H1 (cell line): Measurements from ENCODE around the gene DENND4A. TPM values are rescaled to one million over a fixed set of nuclear protein-coding genes. Genes with fewer than 3 reads are reported as not detected.

ENCODE experiments used
- CTCF ChIA-PET: fragments of 300-600 bp; sonication (Branson Sonifier 250); formaldehyde crosslinking; loops from one replicate; lab custom pipeline; 2021; ENCODE audit not compliant: partially characterized antibody; lab: Charles Lee
- POLR2A ChIA-PET: fragments of 300-600 bp; sonication (Branson Sonifier 250); formaldehyde crosslinking; loops from one replicate; lab custom pipeline; 2021; ENCODE audit warnings: inconsistent platforms; ENCODE audit not compliant: partially characterized antibody; lab: Charles Lee
- DNase-seq, 2 experiments: peaks; one replicate each; pipeline versions ENCODE4 v3.0.0 to v3.0.0-alpha.2; 2010 to 2022; ENCODE audit warnings: low spot score in 2 of 2, low read depth in 1 of 2, mixed read lengths in 1 of 2
- FAIRE-seq: peaks from 2 replicates; lab custom pipeline; 2011; peaks lifted over from hg19 to GRCh38; lab: Jason Lieb, UNC
- H2AFZ ChIP-seq: 2 replicates; pipeline ENCODE4 v1.8.1; 2012; ENCODE audit warnings: low read length, inconsistent platforms
- H2AK5ac ChIP-seq: 2 replicates; pipeline ENCODE4 v1.6.1; 2013; ENCODE audit warnings: low read depth, low read length
- H2BK120ac ChIP-seq: replicated peaks from 2 replicates; pipeline ENCODE3; 2013; ENCODE audit warnings: low read depth, low read length, inconsistent platforms
- H2BK12ac ChIP-seq: 2 replicates; pipeline ENCODE4 v1.6.1; 2013; ENCODE audit warnings: low read depth, low read length
- H2BK15ac ChIP-seq: 2 replicates; pipeline ENCODE4 v1.6.1; 2013; ENCODE audit warnings: low read length
- H2BK20ac ChIP-seq: 2 replicates; pipeline ENCODE4 v1.6.1; 2013; ENCODE audit warnings: low read length
- H2BK5ac ChIP-seq: 2 replicates; pipeline ENCODE4 v1.6.1; 2013; ENCODE audit warnings: low read depth, low read length
- H3K14ac ChIP-seq: 2 replicates; pipeline ENCODE4 v1.6.1; 2013; ENCODE audit warnings: inconsistent platforms; ENCODE audit not compliant: insufficient read length
- H3K18ac ChIP-seq: 2 replicates; pipeline ENCODE4 v1.6.1; 2013; ENCODE audit warnings: low read length; ENCODE audit errors: extremely low read depth
- H3K23ac ChIP-seq: 2 replicates; pipeline ENCODE4 v1.6.1; 2013; ENCODE audit warnings: inconsistent platforms; ENCODE audit not compliant: insufficient read length
- H3K23me2 ChIP-seq: 2 replicates; pipeline ENCODE4 v1.6.1; 2013; ENCODE audit warnings: low read depth, low read length
- H3K27ac ChIP-seq: 2 replicates; pipeline ENCODE4 v1.6.1; 2011; ENCODE audit warnings: low read depth, low read length, inconsistent platforms
- H3K27me3 ChIP-seq, 4 experiments: replicated peaks in 1 of 4; 1 replicate in 1 of 4; 2 replicates in 3 of 4; pipeline versions ENCODE4 v1.6.1 to v1.8.1; 2011 to 2013; ENCODE audit warnings: low read length in 3 of 4, mild to moderate bottlenecking in 3 of 4, inconsistent platforms in 2 of 4, mixed read lengths in 2 of 4, moderate library complexity in 1 of 4; ENCODE audit not compliant: control insufficient read depth in 3 of 4, insufficient read depth in 3 of 4; ENCODE audit errors: extremely low read depth in 1 of 4
- H3K36me3 ChIP-seq, 4 experiments: 2 replicates each; pipeline versions ENCODE4 v1.6.1 to v1.8.1; 2011 to 2013; ENCODE audit warnings: mild to moderate bottlenecking in 4 of 4, low read length in 3 of 4, moderate library complexity in 2 of 4, control low read depth in 1 of 4, inconsistent platforms in 1 of 4; ENCODE audit not compliant: insufficient read depth in 4 of 4, control insufficient read depth in 2 of 4
- H3K4ac ChIP-seq: replicated peaks from 2 replicates; pipeline ENCODE3; 2013; ENCODE audit warnings: low read length, low read depth, mixed read lengths, inconsistent platforms; ENCODE audit not compliant: insufficient read length
- H3K4me1 ChIP-seq, 4 experiments: replicated peaks in 1 of 4; 1 replicate in 1 of 4; 2 replicates in 3 of 4; pipeline versions ENCODE4 v1.6.1 to v1.8.1; 2011 to 2013; ENCODE audit warnings: low read length in 3 of 4, inconsistent platforms in 2 of 4, mixed read lengths in 1 of 4; ENCODE audit not compliant: insufficient read depth in 4 of 4, control insufficient read depth in 3 of 4
- H3K4me2 ChIP-seq, 2 experiments: 2 replicates each; pipeline versions ENCODE4 v1.6.1 to v1.8.1; 2011 to 2013; ENCODE audit warnings: low read depth in 2 of 2, low read length in 2 of 2, control low read depth in 1 of 2, inconsistent platforms in 1 of 2, mild to moderate bottlenecking in 1 of 2; ENCODE audit not compliant: insufficient read depth in 1 of 2
- H3K4me3 ChIP-seq, 4 experiments: fragments of 200-600, 300-600 bp in 1 of 4; sonication (generic), shearing (Covaris generic), sonication (Bioruptor Twin) in 1 of 4; 2 replicates each; pipeline versions ENCODE4 v1.5.1 to v1.8.1; 2011 to 2016; ENCODE audit warnings: low read length in 4 of 4, low read depth in 3 of 4, control low read depth in 2 of 4, inconsistent platforms in 2 of 4, mild to moderate bottlenecking in 2 of 4, mixed read lengths in 1 of 4, moderate library complexity in 1 of 4; ENCODE audit not compliant: insufficient read depth in 2 of 4; ENCODE audit errors: extremely low read depth in 1 of 4
- H3K56ac ChIP-seq: replicated peaks from 2 replicates; pipeline ENCODE3; 2013; ENCODE audit warnings: low read depth, mild to moderate bottlenecking, mixed read lengths, low read length, inconsistent platforms; ENCODE audit not compliant: insufficient read length
- H3K79me1 ChIP-seq: 2 replicates; pipeline ENCODE4 v1.6.1; 2013; ENCODE audit warnings: low read depth, low read length, control low read depth
- H3K79me2 ChIP-seq, 2 experiments: 2 replicates each; pipeline versions ENCODE4 v1.6.1 to v1.8.1; 2012 to 2013; ENCODE audit warnings: low read length in 2 of 2, mild to moderate bottlenecking in 2 of 2, inconsistent platforms in 1 of 2; ENCODE audit not compliant: insufficient read depth in 2 of 2, control insufficient read depth in 1 of 2
- H3K9ac ChIP-seq, 4 experiments: replicated peaks in 1 of 4; 1 replicate in 1 of 4; 2 replicates in 3 of 4; pipeline versions ENCODE4 v1.6.1 to v1.8.1; 2011 to 2013; ENCODE audit warnings: low read depth in 3 of 4, low read length in 3 of 4, control low read depth in 2 of 4, mild to moderate bottlenecking in 2 of 4, moderate library complexity in 2 of 4, inconsistent platforms in 1 of 4; ENCODE audit errors: extremely low read depth in 1 of 4
- H3K9me3 ChIP-seq, 2 experiments: 2 replicates each; pipeline versions ENCODE4 v1.6.1 to v1.8.1; 2012 to 2013; ENCODE audit warnings: mild to moderate bottlenecking in 2 of 2, moderate library complexity in 2 of 2, control low read depth in 1 of 2, inconsistent platforms in 1 of 2, low read depth in 1 of 2, low read length in 1 of 2, mixed read lengths in 1 of 2; ENCODE audit not compliant: insufficient read depth in 2 of 2
- H4K20me1 ChIP-seq, 2 experiments: replicated peaks in 1 of 2; 2 replicates each; pipeline versions ENCODE3 to v1.8.1; 2011 to 2013; ENCODE audit warnings: inconsistent platforms in 2 of 2, low read length in 2 of 2, mild to moderate bottlenecking in 1 of 2; ENCODE audit not compliant: insufficient read depth in 2 of 2, control insufficient read depth in 1 of 2
- H4K5ac ChIP-seq: 2 replicates; pipeline ENCODE4 v1.6.1; 2013; ENCODE audit warnings: low read length, low read depth, mixed read lengths, inconsistent platforms; ENCODE audit not compliant: insufficient read length
- H4K8ac ChIP-seq: 2 replicates; pipeline ENCODE4 v1.8.0; 2013; ENCODE audit warnings: mild to moderate bottlenecking, moderate library complexity, low read length, inconsistent platforms; ENCODE audit not compliant: insufficient read depth; ENCODE audit errors: extremely low read depth
- H4K91ac ChIP-seq: replicated peaks from 2 replicates; pipeline ENCODE3; 2013; ENCODE audit warnings: low read length, mixed read lengths, inconsistent platforms; ENCODE audit not compliant: insufficient read length
- ASH2L ChIP-seq: fragments of 200-600, 300-600 bp; sonication (generic); IDR thresholded peaks from one replicate; pipeline ENCODE4 v1.7.1; 2017; ENCODE audit warnings: low read length
- BRCA1 ChIP-seq: IDR thresholded peaks from 2 replicates; pipeline ENCODE4 v1.6.1; 2012; ENCODE audit warnings: low read depth, low read length, improper control_type of control experiment
- CBX5 ChIP-seq: fragments of 300-800, 300-1000 bp; sonication (generic); IDR thresholded peaks from 2 replicates; pipeline ENCODE4 v1.7.1; 2016; ENCODE audit warnings: antibody characterized with exemption, low read length, low read depth
- CTBP2 ChIP-seq: IDR thresholded peaks from 2 replicates; pipeline ENCODE4 v1.7.0; 2011; ENCODE audit warnings: borderline replicate concordance, mild to moderate bottlenecking, moderate library complexity, mixed read lengths, low read length; ENCODE audit not compliant: insufficient read depth, insufficient read length
- EGR1 ChIP-seq: IDR thresholded peaks from 2 replicates; pipeline ENCODE4 v1.6.1; 2011; ENCODE audit warnings: low read depth, low read length, borderline replicate concordance
- EP300 ChIP-seq, 2 experiments: IDR thresholded peaks; 1 replicate in 1 of 2; 2 replicates in 1 of 2; pipeline ENCODE4 v1.6.1; 2011 to 2012; ENCODE audit warnings: low read depth in 2 of 2, low read length in 2 of 2, mild to moderate bottlenecking in 2 of 2, borderline replicate concordance in 1 of 2, inconsistent platforms in 1 of 2, moderate library complexity in 1 of 2
- GTF2F1 ChIP-seq: IDR thresholded peaks from 2 replicates; pipeline ENCODE4 v1.6.1; 2012; ENCODE audit warnings: low read depth, low read length, improper control_type of control experiment, borderline replicate concordance
- RXRA ChIP-seq: IDR thresholded peaks from 2 replicates; pipeline ENCODE4 v1.6.1; 2011; ENCODE audit warnings: low read depth, mild to moderate bottlenecking, low read length, moderate library complexity; ENCODE audit not compliant: insufficient read depth
- SIRT6 ChIP-seq: IDR thresholded peaks from one replicate; pipeline ENCODE4 v1.7.1; 2012; ENCODE audit warnings: low read length, inconsistent platforms
- SP2 ChIP-seq: IDR thresholded peaks from 2 replicates; pipeline ENCODE4 v1.6.1; 2012; ENCODE audit warnings: mild to moderate bottlenecking, low read length, inconsistent platforms
- SP4 ChIP-seq: IDR thresholded peaks from 2 replicates; pipeline ENCODE4 v1.6.1; 2012; ENCODE audit warnings: low read length, inconsistent platforms
- TAF7 ChIP-seq: optimal IDR thresholded peaks from 2 replicates; pipeline ENCODE3; 2011; ENCODE audit warnings: low read depth, mild to moderate bottlenecking, inconsistent platforms, low read length, moderate library complexity, borderline replicate concordance
- USF2 ChIP-seq: IDR thresholded peaks from 2 replicates; pipeline ENCODE4 v1.6.1; 2011; ENCODE audit warnings: low read length, improper control_type of control experiment
- ZNF274 ChIP-seq: IDR thresholded peaks from 2 replicates; pipeline ENCODE4 v1.7.0; 2012; ENCODE audit warnings: low read length, borderline replicate concordance; ENCODE audit errors: extremely low read depth
- WGBS, 2 experiments: shearing (Covaris generic) in 1 of 2; methylation state at CpG; one replicate each; pipeline versions ENCODE4 v1.1.6 to v1.1.7; 2013 to 2015; ENCODE audit warnings: low lambda C conversion rate in 2 of 2, mixed read lengths in 2 of 2, inconsistent platforms in 1 of 2, low coverage in 1 of 2, missing lambda C conversion rate in 1 of 2; ENCODE audit not compliant: insufficient replicate concordance in 2 of 2, insufficient coverage in 1 of 2, insufficient read length in 1 of 2; ENCODE audit errors: extremely low coverage in 1 of 2, missing lambda C conversion rate in 1 of 2; 5-methylcytosine and 5-hydroxymethylcytosine counted together
- polyA plus RNA-seq, 7 experiments: library from polyadenylated mRNA; depleted of rRNA in 3 of 7; stranded (reverse) in 5 of 7; unstranded in 2 of 7; fragments of >200 nt in 5 of 7; fragments of 200-250 nt in 2 of 7; gene quantifications; 1 replicate in 5 of 7; 2 replicates in 1 of 7; 4 replicates in 1 of 7; pipeline versions ENCODE4 v1.2.1 to v1.2.3, GENCODE V29; 2011 to 2013; ENCODE audit warnings: missing spikeins in 2 of 7, mixed read lengths in 2 of 7
- total RNA-seq: library from RNA; stranded (reverse); fragmentation: NEBNext Ultra II Directional; extraction: Animal tissue kit (Norgen Biotek cat#: 25700); gene quantifications from 2 replicates; pipeline ENCODE4 v1.2.1, GENCODE V29; 2021

DENND4A gene
- total and polyA plus RNA-seq, 2 of the 8 experiments (the other 6 are each of a cell fraction or from before 2014, with no cell fraction given), result 1.3 to 4.7 TPM

GRCh38 chr15:65639509-65639908 is 152.6 kb downstream of the DENND4A start:
- Histone ChIP-seq H4K20me1 (no peaks in the 10 kb centered on the region), H3K14ac (no peak overlapping the region), H3K79me1 (no peaks in the 10 kb centered on the region), H3K4me3 (no peak overlapping the region), H3K79me2 (no peaks in the 10 kb centered on the region), H3K9me3 (no peaks in the 10 kb centered on the region), H2BK120ac (no peak overlapping the region), H4K5ac (no peak overlapping the region), H2BK12ac (0 out of 2 replicates have a peak overlapping the region, but pooled peaks have one; percentile 9), H2BK15ac (no peak overlapping the region), H2BK20ac (no peak overlapping the region), H3K4ac (no peak overlapping the region), H2AK5ac (no peak overlapping the region), H3K23ac (no peak overlapping the region), H3K4me1 (peaks cover 0 to 3% (median 0%) of the 10 kb centered on the region in 4 experiments; a peak in 1 of 7 replicates), H3K36me3 (no peaks in the 10 kb centered on the region), H3K27ac (no peak overlapping the region), H2BK5ac (no peak overlapping the region), H3K56ac (no peak overlapping the region), H2AFZ (no peak overlapping the region), H3K23me2 (no peaks in the 10 kb centered on the region), H4K8ac (no peak overlapping the region), H4K91ac (no peak overlapping the region), H3K4me2 (no peak overlapping the region), H3K27me3 (no peaks in the 10 kb centered on the region; a peak in 1 of 7 replicates), H3K18ac (no peak overlapping the region), H3K9ac (no peak overlapping the region)
- POLR2A ChIA-PET, result no interaction called here
- DNase-seq (no peak), FAIRE-seq (no peak)
- CTCF ChIA-PET, result interaction anchor here (0.8 to 10.9 kb wide), 19 partner anchors 11 to 274 kb away, joined by 3 to 134 read pairs (median 8); partner anchors contain the start of gene SLC24A1
- WGBS, 2 experiments, result 80% methylated on average over 6 of the region's 6 CpGs; no CpG with 5 or more reads in 1 of the 2 experiments
- TF ChIP-seq GTF2F1, result no peak
- TF ChIP-seq EP300 (IDR thresholded peaks at IDR 0.05; ENCODE audit: borderline replicate concordance in 1 of 2, low read depth in 2 of 2, low read length in 2 of 2), result no peak
- TF ChIP-seq SIRT6, result no peak
- TF ChIP-seq BRCA1, result no peak
- no peak for TF ChIP-seq SP4
- no peak for TF ChIP-seq TAF7
- no peak for TF ChIP-seq USF2
- no peak for TF ChIP-seq ASH2L
- no peak for TF ChIP-seq SP2
- no peak for TF ChIP-seq CTBP2
- TF ChIP-seq RXRA, result no peak
- TF ChIP-seq ZNF274, result no peak
- no peak for TF ChIP-seq CBX5
- TF ChIP-seq EGR1, result no peak
